Muscle of leg (tissue), 11 donors: ENCODE data around the gene JMJD1C. TPM values are rescaled to one million over a fixed set of nuclear protein-coding genes. Genes with fewer than 3 reads are reported as not detected.
"Not testable (repeated sequence)": the region's sequence is repeated elsewhere in the genome, so short reads cannot be mapped to it uniquely, and the experiment has no call there.

ENCODE experiments used
- DNase-seq: peaks from one replicate; pipeline ENCODE4 v3.0.0; 2013
- H3K27ac ChIP-seq: one replicate; pipeline ENCODE4 v1.5.1; 2013; ENCODE audit warnings: mild to moderate bottlenecking, low read length, control low read depth
- H3K27me3 ChIP-seq: one replicate; pipeline ENCODE4 v1.6.1; 2013; ENCODE audit warnings: low read length; ENCODE audit not compliant: control insufficient read depth, insufficient read depth
- H3K36me3 ChIP-seq: one replicate; pipeline ENCODE4 v1.6.1; 2013; ENCODE audit warnings: low read length; ENCODE audit not compliant: control insufficient read depth, insufficient read depth
- H3K4me1 ChIP-seq: one replicate; pipeline ENCODE4 v1.6.1; 2013; ENCODE audit warnings: low read length; ENCODE audit not compliant: control insufficient read depth, insufficient read depth
- H3K4me3 ChIP-seq: one replicate; pipeline ENCODE4 v1.5.1; 2013; ENCODE audit warnings: low read length, control low read depth
- H3K9me3 ChIP-seq: replicated peaks from 2 replicates; pipeline ENCODE4 v1.6.1; 2013; ENCODE audit warnings: low read depth, low read length; ENCODE audit not compliant: control insufficient read depth
- whole genome bisulfite sequencing: methylation state at CpG from one replicate; pipeline ENCODE4 v1.1.5; 2013; ENCODE audit warnings: missing lambda C conversion rate; ENCODE audit not compliant: insufficient coverage; 5-methylcytosine and 5-hydroxymethylcytosine counted together
- polyA plus RNA-seq, 8 donors: library from polyadenylated mRNA; unstranded; fragments of 120-200 nt; gene quantifications; one replicate each; pipeline versions ENCODE4 v1.2.1 to v1.2.3, GENCODE V29; 2013; ENCODE audit warnings: inconsistent platforms in 1 of 8, low replicate concordance in 1 of 8; ENCODE audit not compliant: insufficient read length in 8 of 8, insufficient read depth in 1 of 8
- total RNA-seq: library from RNA; stranded (reverse); fragments of 120-200 nt; gene quantifications from one replicate; pipeline ENCODE4 v1.2.4, GENCODE V29; 2013

JMJD1C gene
- total and polyA plus RNA-seq, 9 donors, result 55.5 to 104 (median 74.7) TPM

- no CpG with 5 or more reads among the region's 4 CpGs for WGBS
- Histone ChIP-seq H3K9me3 (no peaks in the 10 kb centered on the region), H3K27ac (no peak overlapping the region), H3K27me3 (no peaks in the 10 kb centered on the region), H3K36me3 (no peaks in the 10 kb centered on the region), H3K4me3 (no peak overlapping the region), H3K4me1 (no peaks in the 10 kb centered on the region)
- DNase-seq, result no peak
Observed at GRCh38 chr10:63343476-63343875, 122.3 kb downstream of the JMJD1C start.

GRCh38 chr10:63339640-63340039, 126.1 kb downstream of the JMJD1C start:
- 100% methylated on average over 2 of the region's 7 CpGs for WGBS
- not testable (repeated sequence) for H3K4me3 ChIP-seq, H3K27ac ChIP-seq, H3K27me3 ChIP-seq, H3K4me1 ChIP-seq, DNase-seq, H3K9me3 ChIP-seq, H3K36me3 ChIP-seq

- DNase-seq, result no peak
- no peaks in the 10 kb centered on the region for H3K9me3 ChIP-seq
- no peaks in the 10 kb centered on the region for H3K36me3 ChIP-seq
- no peaks in the 10 kb centered on the region for H3K27me3 ChIP-seq
- no peak overlapping the region for H3K27ac ChIP-seq
- no peaks in the 10 kb centered on the region for H3K4me1 ChIP-seq
- no peak overlapping the region for H3K4me3 ChIP-seq
- WGBS, result no CpG with 5 or more reads among the region's 4 CpGs
Observed at GRCh38 chr10:63337455-63338251, 128.1 kb downstream of the JMJD1C start.

- H3K27me3 ChIP-seq, result no peaks in the 10 kb centered on the region
- no peaks in the 10 kb centered on the region for H3K36me3 ChIP-seq
- no peak for DNase-seq
- no peak overlapping the region for H3K4me3 ChIP-seq
- 93% methylated on average over 3 of the region's 5 CpGs for WGBS
- H3K4me1 ChIP-seq, result no peaks in the 10 kb centered on the region
- H3K9me3 ChIP-seq, result no peaks in the 10 kb centered on the region
- no peak overlapping the region for H3K27ac ChIP-seq
Observed at GRCh38 chr10:63331586-63331985, 134.2 kb downstream of the JMJD1C start.

GRCh38 chr10:63324495-63324854, 141.3 kb downstream of the JMJD1C start:
- H3K4me3 ChIP-seq, result no peak overlapping the region
- H3K27me3 ChIP-seq, result no peaks in the 10 kb centered on the region
- H3K9me3 ChIP-seq, result no peaks in the 10 kb centered on the region
- H3K36me3 ChIP-seq, result peaks cover 4% of the 10 kb centered on the region
- no peaks in the 10 kb centered on the region for H3K4me1 ChIP-seq
- DNase-seq, result no peak
- no peak overlapping the region for H3K27ac ChIP-seq
- 83% methylated on average over 1 of the region's 2 CpGs for WGBS

GRCh38 chr10:63323701-63324494, 141.9 kb downstream of the JMJD1C start:
- no peak overlapping the region for H3K4me3 ChIP-seq
- no peaks in the 10 kb centered on the region for H3K9me3 ChIP-seq
- H3K36me3 ChIP-seq, result peaks cover 4% of the 10 kb centered on the region
- no peaks in the 10 kb centered on the region for H3K4me1 ChIP-seq
- H3K27me3 ChIP-seq, result no peaks in the 10 kb centered on the region
- H3K27ac ChIP-seq, result no peak overlapping the region
- DNase-seq, result no peak
- 83% methylated on average over 1 of the region's 6 CpGs for WGBS

- Histone ChIP-seq H3K36me3 (peaks cover 4% of the 10 kb centered on the region), H3K27me3 (no peaks in the 10 kb centered on the region), H3K4me1 (no peaks in the 10 kb centered on the region), H3K27ac (no peak overlapping the region), H3K4me3 (no peak overlapping the region), H3K9me3 (no peaks in the 10 kb centered on the region)
- no CpG with 5 or more reads among the region's 1 CpG for WGBS
- DNase-seq, result no peak
Observed at GRCh38 chr10:63320683-63321082, 145.1 kb downstream of the JMJD1C start.

- WGBS, result no CpG with 5 or more reads among the region's 3 CpGs
- H3K9me3 ChIP-seq, result no peaks in the 10 kb centered on the region
- H3K27me3 ChIP-seq, result no peaks in the 10 kb centered on the region
- no peak overlapping the region for H3K4me3 ChIP-seq
- H3K27ac ChIP-seq, result no peak overlapping the region
- H3K4me1 ChIP-seq, result no peaks in the 10 kb centered on the region
- H3K36me3 ChIP-seq, result peaks cover 4% of the 10 kb centered on the region
- no peak for DNase-seq
Observed at GRCh38 chr10:63319231-63319630, 146.5 kb downstream of the JMJD1C start.

- H3K27me3 ChIP-seq, result no peaks in the 10 kb centered on the region
- no CpG with 5 or more reads among the region's 3 CpGs for WGBS
- no peak overlapping the region for H3K27ac ChIP-seq
- peaks cover 4% of the 10 kb centered on the region for H3K36me3 ChIP-seq
- H3K4me3 ChIP-seq, result no peak overlapping the region
- H3K4me1 ChIP-seq, result no peaks in the 10 kb centered on the region
- DNase-seq, result no peak
- no peaks in the 10 kb centered on the region for H3K9me3 ChIP-seq
Observed at GRCh38 chr10:63318491-63318890, 147.3 kb downstream of the JMJD1C start.

- Histone ChIP-seq H3K4me3 (no peak overlapping the region), H3K4me1 (no peaks in the 10 kb centered on the region), H3K36me3 (no peaks in the 10 kb centered on the region), H3K9me3 (no peaks in the 10 kb centered on the region), H3K27ac (no peak overlapping the region), H3K27me3 (no peaks in the 10 kb centered on the region)
- DNase-seq, result no peak
- no CpG with 5 or more reads among the region's 1 CpG for WGBS
Observed at GRCh38 chr10:63314020-63314419, 151.8 kb downstream of the JMJD1C start.
